HTR-8/SVneo (cell line): ENCODE results near the gene ACAP1.
"Not testable (repeated sequence)": the region's sequence is repeated elsewhere in the genome, so short reads cannot be mapped to it uniquely, and the experiment has no call there.

Source experiments
- DNase-seq: peaks from one replicate; pipeline ENCODE4 v3.0.0; 2011; ENCODE audit warnings: low spot score, mixed read lengths; ENCODE audit not compliant: insufficient read length
- FAIRE-seq: peaks from 2 replicates; lab custom pipeline; 2011; peaks lifted over from hg19 to GRCh38; lab: Jason Lieb, UNC

Gene ACAP1

DNA sequence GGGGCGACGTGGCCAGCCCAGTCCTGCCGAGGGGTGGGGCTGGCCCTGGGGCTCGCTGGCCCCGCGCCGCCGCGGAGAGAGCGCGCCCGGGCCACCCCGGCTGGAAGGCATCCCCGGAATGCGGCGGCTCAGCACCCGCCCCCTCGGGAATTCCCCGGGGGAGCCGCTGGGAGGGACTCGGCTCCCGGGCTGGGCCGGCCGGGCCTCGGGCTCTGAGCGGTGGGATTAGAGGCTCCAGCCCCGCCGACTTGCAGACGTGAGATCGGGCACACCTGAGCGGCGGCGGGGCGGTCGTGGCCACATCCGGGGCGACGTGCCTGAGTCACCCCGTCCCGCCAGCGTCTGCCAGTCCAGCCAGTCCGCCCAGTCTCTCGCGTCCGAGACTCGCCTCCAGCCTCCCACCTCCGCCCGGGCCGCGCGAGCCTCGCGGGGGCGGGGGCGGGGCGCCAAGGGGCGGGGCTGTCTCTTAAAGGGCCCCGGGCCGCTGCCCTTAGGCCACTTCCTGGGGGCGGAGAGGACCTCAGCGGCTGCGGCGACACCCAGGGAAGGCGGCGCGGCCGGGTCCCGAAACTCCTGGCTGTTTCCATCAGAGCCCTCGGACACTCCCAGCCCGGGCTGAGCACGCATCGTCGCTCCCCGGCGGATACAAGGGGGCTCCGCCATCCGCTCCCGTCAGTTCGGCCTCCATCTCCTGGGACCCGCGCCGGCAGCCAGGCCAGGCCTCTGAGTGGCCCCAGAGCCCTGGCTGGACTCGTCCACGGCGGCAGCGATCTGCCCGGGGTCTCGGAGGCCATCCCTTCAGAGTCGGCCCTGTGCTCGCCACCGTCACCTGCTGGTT, 15.6 kb downstream of the ACAP1 start, which contains the start of gene KCTD11:
TSS of gene KCTD11 (plus strand) at position 498 of the 838 bp plus-strand sequence.
- peak; percentile 92 for DNase-seq
- peak; percentile 92 for FAIRE-seq

DNA sequence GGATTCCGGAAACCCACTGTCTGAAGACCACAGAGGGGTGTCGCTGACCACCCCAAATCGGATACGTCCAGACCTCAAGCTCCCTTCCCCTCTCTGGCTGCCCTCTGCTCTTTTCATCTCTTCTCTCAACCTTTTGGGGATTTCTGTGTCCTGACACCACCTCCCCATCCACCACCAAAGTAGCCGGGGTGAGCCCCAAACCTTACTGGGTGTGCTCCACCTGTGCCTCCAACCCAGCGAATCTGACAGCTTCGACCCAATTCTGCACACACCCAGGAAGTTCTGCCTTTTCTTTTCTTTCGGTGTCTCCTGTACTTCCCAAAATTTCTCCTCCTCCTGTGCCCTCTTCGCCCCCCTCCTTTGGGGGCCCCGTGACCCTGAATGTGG, 16.2 kb downstream of the ACAP1 start:
- FAIRE-seq: no peak
- no peak for DNase-seq

DNA sequence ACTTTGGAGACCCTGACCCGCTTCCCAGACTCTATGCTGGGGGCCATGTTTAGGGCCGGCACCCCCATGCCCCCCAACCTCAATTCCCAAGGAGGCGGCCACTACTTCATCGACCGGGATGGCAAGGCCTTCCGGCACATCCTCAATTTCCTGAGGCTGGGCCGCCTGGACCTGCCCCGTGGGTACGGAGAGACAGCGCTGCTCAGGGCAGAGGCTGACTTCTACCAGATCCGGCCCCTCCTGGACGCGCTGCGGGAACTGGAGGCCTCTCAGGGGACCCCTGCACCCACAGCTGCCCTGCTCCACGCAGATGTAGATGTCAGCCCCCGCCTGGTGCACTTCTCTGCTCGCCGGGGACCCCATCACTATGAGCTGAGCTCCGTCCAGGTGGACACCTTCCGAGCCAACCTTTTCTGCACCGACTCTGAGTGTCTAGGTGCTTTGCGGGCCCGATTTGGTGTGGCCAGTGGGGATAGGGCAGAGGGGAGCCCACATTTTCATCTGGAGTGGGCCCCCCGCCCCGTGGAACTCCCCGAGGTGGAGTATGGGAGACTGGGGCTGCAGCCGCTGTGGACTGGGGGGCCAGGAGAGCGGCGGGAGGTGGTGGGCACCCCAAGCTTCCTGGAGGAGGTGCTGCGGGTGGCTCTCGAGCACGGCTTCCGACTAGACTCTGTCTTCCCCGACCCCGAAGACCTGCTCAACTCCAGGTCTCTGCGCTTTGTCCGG, 16.7 kb downstream of the ACAP1 start:
- DNase-seq: no peak
- FAIRE-seq: no peak

DNA sequence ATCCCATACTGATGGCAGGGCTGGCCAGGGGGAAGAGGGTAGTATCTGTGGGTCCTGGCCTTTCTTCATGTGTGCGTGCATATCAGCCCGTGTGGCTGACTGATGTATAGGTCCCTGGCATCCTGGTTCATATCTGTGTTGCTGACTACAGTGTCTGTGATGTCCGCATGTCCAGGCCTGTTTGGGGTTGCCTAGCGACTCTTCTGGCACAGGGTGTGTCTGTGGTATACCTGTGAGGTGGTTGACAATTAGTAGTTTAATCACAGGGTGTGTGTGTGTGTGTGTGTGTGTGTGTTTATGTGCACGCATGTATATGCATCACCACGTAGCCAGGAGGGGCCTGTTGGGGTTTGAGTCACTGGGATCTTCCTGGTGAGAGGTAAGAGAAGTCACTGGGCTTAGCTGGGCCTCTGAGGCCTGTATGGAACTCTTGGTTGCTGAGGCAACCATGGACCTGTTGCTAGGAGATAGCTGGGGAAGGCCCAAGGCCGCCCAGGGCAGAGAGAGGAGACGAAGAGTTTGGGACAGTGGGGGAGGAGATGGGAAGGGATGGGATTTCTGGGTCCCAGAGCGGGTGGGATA, 18.0 kb downstream of the ACAP1 start:
- FAIRE-seq: peak; percentile 58
- DNase-seq: no peak

DNA sequence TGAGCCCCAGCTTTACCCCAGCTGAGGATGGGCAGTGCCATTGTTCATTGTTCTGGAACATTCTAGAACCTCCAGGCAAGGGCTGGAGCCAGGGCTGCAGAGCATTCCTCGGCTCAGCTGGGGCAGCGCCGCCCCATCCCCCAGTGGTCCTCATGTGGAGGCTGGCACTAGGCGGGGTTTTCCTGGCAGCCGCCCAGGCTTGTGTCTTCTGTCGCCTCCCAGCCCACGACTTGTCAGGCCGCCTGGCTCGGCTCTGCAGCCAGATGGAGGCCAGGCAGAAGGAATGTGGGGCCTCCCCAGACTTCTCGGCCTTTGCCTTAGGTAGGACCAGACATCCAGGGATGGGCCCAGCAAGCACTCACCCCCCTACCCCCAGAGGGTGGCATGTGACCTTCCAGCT, 18.7 kb downstream of the ACAP1 start, which contains the start of gene TMEM95:
TSS of gene TMEM95 (plus strand) at position 104 of the 400 bp plus-strand sequence. CDS start at position 153, 49 bp downstream.
- DNase-seq: no peak
- FAIRE-seq: no peak

DNA sequence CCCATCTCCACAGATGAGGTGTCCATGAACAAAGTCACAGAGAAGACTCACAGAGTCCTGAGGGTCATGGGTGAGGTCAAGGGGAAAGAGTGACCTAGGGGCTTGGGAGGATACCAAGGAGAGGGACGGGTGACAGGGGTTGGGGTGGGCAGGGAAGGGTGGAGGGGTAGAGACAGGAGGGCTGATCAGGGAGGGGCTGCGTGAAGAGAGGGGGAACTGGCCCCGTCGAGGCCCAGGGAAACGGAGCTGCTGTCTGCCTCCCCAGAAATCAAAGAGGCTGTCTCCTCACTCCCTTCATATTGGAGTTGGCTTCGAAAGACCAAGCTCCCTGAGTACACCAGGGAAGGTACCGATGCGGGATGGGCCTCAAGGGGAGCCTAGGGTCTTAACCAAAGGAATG, 19.2 kb downstream of the ACAP1 start:
- DNase-seq (no peak), FAIRE-seq (no peak)

DNA sequence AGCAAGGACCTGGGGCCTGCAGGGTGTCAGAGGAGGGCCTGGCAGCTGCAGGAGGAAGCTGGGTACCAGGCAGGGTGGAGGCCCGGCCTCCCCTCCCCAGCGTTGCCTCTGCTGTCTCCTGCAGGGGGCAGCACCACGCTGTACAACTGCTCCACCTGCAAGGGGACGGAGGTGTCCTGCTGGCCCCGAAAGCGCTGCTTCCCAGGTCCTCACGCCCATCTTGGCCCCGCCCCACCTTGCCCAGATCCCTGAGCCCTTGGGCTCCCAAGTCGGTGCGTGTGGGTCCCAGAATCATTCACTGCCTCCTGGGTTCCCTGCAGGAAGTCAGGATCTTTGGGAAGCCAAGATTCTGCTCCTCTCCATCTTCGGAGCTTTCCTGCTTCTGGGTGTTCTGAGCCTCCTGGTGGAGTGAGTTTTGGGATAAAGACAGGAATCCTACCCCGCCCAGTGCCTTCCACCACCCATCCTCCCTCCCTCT, 19.8 kb downstream of the ACAP1 start:
- FAIRE-seq (peak; percentile 88), DNase-seq (peak; percentile 80)

DNA sequence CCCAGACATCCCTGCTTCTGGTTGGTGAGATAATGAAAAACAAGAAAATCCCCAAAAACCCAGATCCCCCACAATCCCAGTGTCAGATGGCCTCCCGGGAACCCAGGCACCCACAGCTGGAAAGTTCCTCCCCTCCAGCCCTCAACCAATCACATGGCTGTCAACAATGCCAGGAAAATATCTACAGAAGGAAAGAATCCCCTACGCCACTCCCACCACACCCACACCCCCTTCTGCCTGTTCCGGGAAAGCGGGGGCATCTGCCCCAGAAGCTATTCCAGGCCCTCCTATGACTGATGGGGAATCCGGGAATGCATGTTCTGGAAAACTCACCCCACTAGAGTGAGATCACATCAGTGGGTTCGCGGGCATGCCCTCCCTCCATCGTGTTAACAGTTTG, 20.4 kb downstream of the ACAP1 start:
- no peak for FAIRE-seq
- no peak for DNase-seq

DNA sequence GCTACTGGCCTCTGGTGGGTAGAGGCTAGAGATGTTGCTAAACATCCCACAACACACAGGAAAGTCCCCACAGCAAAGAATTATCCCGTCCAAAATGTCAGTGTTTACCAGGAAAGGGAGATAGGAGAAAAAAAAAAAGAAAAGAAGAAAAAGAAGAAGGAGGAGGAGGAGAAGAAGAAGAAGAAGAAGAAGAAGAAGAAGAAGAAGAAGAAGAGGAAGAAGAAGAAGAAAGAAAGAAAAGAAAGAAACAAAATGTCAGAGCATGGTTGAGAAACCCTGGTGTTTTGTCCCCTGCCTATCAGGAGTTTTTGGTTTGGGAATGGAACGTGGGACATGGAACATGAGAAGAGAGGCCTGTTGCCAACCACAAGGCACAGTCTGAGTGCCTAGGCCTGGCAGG, 21.1 kb downstream of the ACAP1 start:
- FAIRE-seq (no peak), DNase-seq (no peak)

DNA sequence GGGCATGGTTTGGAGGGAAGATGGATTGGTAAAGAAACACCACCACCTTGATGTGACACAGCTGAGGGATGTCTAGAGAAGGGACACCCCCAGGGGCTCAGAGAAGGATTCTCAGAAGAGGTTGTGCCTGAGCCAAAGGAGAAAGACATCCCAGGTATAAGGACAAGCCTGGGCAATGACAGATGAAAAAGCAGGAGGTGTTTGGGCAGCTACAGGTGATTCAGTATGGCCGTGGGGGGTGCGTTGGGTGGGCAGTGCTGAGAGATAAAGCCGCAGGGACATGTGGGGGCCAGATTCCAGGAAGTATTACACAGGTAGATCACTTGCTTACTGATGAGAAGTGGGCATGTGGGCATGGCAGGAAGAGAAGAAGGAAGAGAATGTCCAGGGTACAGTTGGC, 25.6 kb downstream of the ACAP1 start:
- DNase-seq: no peak
- FAIRE-seq: no peak

DNA sequence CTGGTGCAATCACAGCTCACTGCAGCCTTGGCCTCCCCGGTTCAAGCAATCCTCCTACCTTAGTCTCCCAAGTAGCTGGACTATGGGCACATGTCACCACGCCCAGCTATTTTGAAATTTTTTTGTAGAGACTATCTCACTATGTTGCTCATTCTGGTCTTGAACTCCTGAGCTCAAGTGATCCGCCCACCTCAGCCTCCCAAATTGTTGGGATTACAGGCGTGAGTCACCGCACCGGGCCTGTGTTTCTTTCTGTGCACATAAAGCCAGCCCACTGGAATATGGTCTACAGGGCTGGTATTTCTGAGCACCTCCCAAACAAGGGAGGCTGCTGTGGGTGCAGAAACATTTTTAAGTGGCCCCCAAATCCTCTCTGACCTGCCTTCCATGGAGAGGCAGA, 27.0 kb downstream of the ACAP1 start:
- FAIRE-seq (no peak), DNase-seq (no peak)

DNA sequence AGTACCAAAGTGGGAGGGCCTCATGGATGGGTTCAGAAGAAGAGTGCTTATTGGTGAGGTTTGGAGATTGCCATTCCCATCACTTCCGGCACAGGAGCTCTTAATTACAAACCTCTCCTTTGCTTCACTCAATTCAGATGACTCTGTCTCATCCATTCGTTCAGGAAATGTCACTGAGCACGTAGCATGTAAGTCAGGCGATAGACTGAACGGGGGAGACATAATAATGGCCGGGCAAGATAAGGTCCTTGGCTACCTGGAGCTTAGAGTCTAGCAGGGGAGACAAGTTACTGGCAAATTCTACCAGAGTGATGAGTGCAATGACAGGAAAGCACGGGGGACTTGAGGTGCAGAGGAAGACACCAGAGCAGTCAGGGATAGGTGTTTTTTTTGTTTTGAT, 29.6 kb downstream of the ACAP1 start:
- peak; percentile 20 for FAIRE-seq
- not testable (repeated sequence) for DNase-seq

DNA sequence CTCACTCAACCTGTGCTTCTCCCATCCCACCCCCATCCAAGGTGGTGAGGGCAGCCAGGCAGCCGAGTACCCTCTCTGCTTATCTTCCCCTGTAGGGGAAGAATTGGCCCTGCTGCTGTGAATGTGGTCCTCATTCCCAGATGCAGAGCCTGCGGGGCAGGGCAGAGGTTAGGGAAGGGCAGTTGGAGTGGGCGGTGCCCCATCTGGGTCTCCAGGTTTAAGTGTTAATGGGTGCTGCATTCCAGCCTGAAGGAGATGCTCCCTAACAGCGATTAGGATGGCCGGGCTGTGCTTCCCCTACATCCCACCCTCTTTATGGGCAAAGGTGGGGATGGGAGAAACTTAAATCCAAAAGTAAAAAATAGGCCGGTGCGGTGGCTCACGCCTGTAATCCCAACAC, 30.8 kb downstream of the ACAP1 start:
- FAIRE-seq: peak; percentile 68
- no peak for DNase-seq

DNA sequence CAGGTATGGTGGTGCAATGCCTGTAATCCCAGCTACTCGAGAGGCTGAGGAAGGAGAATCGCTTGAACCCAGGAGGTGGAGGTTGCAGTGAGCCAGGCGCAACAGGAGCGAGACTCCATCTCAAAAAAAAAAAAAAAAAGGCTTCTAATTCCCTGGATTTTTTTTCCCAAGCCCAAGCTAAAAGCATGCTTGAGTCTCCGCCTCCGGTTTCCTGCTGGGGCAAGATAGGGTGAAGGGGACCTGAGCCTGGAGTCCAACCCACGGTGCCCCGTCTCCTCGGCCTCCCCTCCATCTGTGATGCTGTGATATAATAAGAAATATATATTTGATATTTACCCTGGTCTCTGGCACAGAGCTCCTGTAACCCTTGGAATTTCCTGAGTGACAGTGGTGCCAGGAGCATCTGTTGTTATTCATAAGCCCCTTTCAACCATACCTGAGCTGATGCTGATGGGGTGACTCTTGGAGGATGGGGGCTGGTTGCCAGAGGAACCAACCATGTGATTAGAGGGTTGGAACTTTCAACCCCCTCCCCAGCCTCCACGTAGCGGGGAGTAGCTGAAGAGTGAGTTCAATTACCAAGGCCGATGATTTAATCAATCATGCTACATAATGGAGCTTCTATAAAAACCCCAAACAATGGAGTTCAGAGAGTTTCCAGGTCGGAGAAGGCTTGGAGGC, 31.7 kb downstream of the ACAP1 start:
- FAIRE-seq (no peak), DNase-seq (no peak)

DNA sequence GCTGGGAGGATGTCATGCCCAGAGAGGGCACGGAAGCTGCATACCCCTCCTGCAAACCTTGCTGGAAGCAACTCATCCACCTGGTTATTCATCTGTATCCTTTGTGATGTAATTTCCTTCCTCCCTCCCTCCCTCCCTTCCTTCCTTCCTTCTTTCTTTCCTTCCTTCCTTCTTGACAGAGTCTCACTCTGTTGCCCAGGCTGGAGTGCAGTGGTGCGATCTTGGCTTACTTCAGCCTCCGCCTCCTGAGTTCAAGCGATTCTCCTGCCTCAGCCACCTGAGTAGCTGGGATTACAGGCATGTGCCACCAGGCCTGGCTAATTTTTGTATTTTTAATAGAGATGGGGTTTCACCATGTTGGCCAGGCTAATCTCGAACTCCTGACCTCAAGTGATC, 32.3 kb downstream of the ACAP1 start:
- DNase-seq, FAIRE-seq: not testable (repeated sequence)

DNA sequence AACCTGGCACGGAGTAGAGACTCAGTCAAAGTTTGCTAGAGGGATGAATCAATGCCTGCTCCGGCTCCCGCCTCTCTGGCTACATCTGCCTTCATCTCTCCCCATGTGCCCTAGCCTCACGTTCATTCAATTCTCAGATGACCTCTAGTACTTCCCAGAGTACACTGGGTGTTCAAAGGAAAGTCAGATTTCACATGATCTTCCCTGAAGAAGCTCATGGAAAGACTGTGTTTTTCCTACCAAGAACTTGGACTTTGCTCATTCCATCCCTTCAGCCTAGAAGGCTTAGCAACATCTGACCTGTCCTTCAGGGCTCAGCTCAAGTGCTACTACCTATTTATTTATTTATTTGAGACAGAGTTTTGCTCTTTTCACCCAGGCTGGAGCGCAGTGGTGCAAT, 33.5 kb downstream of the ACAP1 start:
- DNase-seq: no peak
- FAIRE-seq: no peak

DNA sequence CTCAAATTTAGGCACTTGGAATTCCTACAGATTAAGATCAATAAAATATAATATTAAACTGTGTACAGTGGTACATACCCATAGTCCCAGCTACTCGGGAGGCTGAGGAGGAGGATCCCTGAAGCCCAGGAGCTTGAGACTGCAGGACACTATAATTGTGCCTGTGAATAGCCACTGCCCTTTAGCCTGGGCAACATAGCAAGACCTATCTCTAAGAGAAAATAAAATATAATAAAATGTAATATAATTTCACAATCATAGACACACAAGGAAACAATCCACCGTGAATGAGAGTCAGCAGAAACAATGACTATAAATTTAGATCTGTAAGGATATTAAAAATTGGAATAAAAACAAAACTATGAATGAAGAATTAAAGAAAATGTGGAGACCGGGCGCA, 34.5 kb downstream of the ACAP1 start:
- DNase-seq (no peak), FAIRE-seq (no peak)

DNA sequence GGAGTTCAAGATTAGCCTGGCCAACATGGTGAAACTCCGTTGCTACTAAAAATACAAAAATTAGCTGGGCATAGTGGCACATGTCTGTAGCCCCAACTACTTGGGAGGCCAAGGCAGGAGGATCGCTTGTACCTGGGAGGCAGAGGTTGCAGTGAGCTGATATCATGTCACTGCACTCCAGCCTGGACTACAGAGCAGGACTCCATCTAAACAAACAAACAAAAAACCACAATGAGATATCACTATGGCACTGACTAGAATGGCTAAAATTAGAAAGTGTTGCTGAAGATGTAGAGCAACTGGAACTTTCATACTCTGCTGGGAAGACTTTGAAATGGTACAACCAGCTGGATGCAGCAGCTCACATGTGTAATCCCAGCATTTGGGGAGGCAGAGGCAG, 38.0 kb downstream of the ACAP1 start:
- DNase-seq (no peak), FAIRE-seq (no peak)

DNA sequence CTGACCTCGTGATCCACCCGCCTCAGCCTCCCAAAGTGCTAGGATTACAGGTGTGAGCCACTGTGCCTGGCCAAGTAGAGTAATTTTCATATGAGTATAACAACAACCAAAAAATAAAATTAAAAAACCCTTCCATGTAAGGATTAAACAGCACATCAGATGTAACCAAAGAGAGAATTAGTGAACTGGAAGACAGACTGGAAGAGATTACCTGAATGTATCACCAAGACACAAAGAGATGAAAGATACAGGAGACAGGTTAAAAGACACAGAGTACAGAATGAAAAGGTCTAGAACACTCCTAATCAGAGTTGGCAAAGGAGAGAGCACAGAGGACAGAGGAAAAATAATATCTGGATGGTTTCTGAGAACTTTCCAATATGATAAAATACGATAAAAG, 42.8 kb downstream of the ACAP1 start:
- FAIRE-seq (no peak), DNase-seq (no peak)

DNA sequence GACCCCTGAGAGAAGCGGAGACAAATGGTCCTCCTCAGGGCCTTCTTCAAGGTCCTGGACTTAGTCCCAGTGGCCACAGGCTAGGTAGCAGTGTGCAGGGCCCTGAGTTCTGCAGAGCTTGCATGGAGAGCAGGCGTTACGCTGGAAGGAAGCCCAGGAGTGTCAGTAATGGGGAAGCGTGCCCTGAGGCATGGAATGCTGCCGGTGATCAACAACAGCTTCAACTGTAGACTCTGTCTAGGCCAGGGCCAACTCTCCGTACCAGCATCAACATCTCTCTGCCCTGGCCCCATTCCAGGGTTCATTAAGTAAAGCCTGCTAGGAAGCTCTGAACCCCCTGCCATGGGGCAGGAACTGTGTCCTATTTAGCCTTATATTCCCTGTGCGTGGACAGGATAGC, 44.0 kb downstream of the ACAP1 start:
- FAIRE-seq (no peak), DNase-seq (no peak)
